Mesendoderm (in vitro differentiated cells): ENCODE data around the gene RAB5IF.
"Not testable (repeated sequence)": the region's sequence is repeated elsewhere in the genome, so short reads cannot be mapped to it uniquely, and the experiment has no call there.

Experiments used
- DNase-seq: peaks from one replicate; pipeline ENCODE4 v3.0.0; 2013
- H2AK5ac ChIP-seq: 2 replicates; pipeline ENCODE4 v1.6.1; 2013; ENCODE audit warnings: low read length, inconsistent platforms
- H2BK120ac ChIP-seq: 2 replicates; pipeline ENCODE4 v1.6.1; 2013; ENCODE audit warnings: low read depth, mild to moderate bottlenecking, low read length, moderate library complexity, mixed read lengths
- H2BK15ac ChIP-seq: replicated peaks from 2 replicates; pipeline ENCODE4 v1.6.1; 2013; ENCODE audit warnings: low read depth, mild to moderate bottlenecking, moderate library complexity
- H2BK5ac ChIP-seq: 2 replicates; pipeline ENCODE4 v1.6.1; 2013; ENCODE audit warnings: low read length, inconsistent platforms
- H3K18ac ChIP-seq: 2 replicates; pipeline ENCODE4 v1.6.1; 2013; ENCODE audit warnings: mild to moderate bottlenecking, low read length, mixed read lengths
- H3K23ac ChIP-seq: one replicate; pipeline ENCODE4 v1.6.1; 2013; ENCODE audit warnings: low read length
- H3K27ac ChIP-seq: 2 replicates; pipeline ENCODE4 v1.5.1; 2013; ENCODE audit warnings: low read depth, mild to moderate bottlenecking, inconsistent platforms, low read length, moderate library complexity
- H3K27me3 ChIP-seq: 2 replicates; pipeline ENCODE4 v1.6.1; 2013; ENCODE audit warnings: low read length, control low read depth, mild to moderate bottlenecking, inconsistent platforms; ENCODE audit not compliant: insufficient read depth, poor library complexity
- H3K36me3 ChIP-seq: 2 replicates; pipeline ENCODE4 v1.6.1; 2013; ENCODE audit warnings: low read length, inconsistent platforms; ENCODE audit not compliant: control insufficient read depth, insufficient read depth
- H3K4ac ChIP-seq: one replicate; pipeline ENCODE4 v1.6.1; 2013; ENCODE audit warnings: low read depth, mild to moderate bottlenecking, low read length, moderate library complexity
- H3K4me1 ChIP-seq: 2 replicates; pipeline ENCODE4 v1.6.1; 2013; ENCODE audit warnings: low read depth, low read length, inconsistent platforms; ENCODE audit not compliant: control insufficient read depth
- H3K4me2 ChIP-seq: 2 replicates; pipeline ENCODE4 v1.6.1; 2013; ENCODE audit warnings: low read length
- H3K4me3 ChIP-seq: 2 replicates; pipeline ENCODE4 v1.5.1; 2013; ENCODE audit warnings: mild to moderate bottlenecking, low read length
- H3K56ac ChIP-seq: one replicate; pipeline ENCODE4 v1.6.1; 2013; ENCODE audit warnings: low read length
- H3K79me1 ChIP-seq: 2 replicates; pipeline ENCODE4 v1.6.1; 2013; ENCODE audit warnings: low read length, inconsistent platforms
- H3K79me2 ChIP-seq: 2 replicates; pipeline ENCODE4 v1.6.1; 2013; ENCODE audit warnings: mild to moderate bottlenecking, low read length; ENCODE audit not compliant: control insufficient read depth, insufficient read depth
- H3K9ac ChIP-seq: 2 replicates; pipeline ENCODE4 v1.6.1; 2013; ENCODE audit warnings: low read length, inconsistent platforms
- H4K5ac ChIP-seq: one replicate; pipeline ENCODE4 v1.6.1; 2013; ENCODE audit warnings: low read length
- H4K8ac ChIP-seq: one replicate; pipeline ENCODE4 v1.6.1; 2013; ENCODE audit warnings: low read depth, mild to moderate bottlenecking, control low read depth, low read length, moderate library complexity
- WGBS: extraction: QIAGEN DNeasy Blood & Tissue Kit; methylation state at CpG from one replicate; pipeline ENCODE4 v1.1.7; 2013; ENCODE audit warnings: low lambda C conversion rate, missing lambda C conversion rate; ENCODE audit not compliant: insufficient coverage; ENCODE audit errors: extremely low coverage; 5-methylcytosine and 5-hydroxymethylcytosine counted together

The RAB5IF gene

GRCh38 chr20:36632487-36633284, 27.1 kb downstream of the RAB5IF start:
- H3K36me3 ChIP-seq, result no peaks in the 10 kb centered on the region
- no peak overlapping the region for H2BK15ac ChIP-seq
- no peak overlapping the region for H3K4me2 ChIP-seq
- no CpG with 5 or more reads among the region's 14 CpGs for WGBS
- H3K56ac ChIP-seq, result peak overlapping the region; percentile 34
- no peak overlapping the region for H3K18ac ChIP-seq
- H3K79me1 ChIP-seq, result no peaks in the 10 kb centered on the region
- DNase-seq, result peak; percentile 86
- no peak overlapping the region for H3K9ac ChIP-seq
- no peak overlapping the region for H2BK120ac ChIP-seq
- H4K5ac ChIP-seq, result no peak overlapping the region
- H2BK5ac ChIP-seq, result no peak overlapping the region
- no peaks in the 10 kb centered on the region for H3K79me2 ChIP-seq
- no peak overlapping the region for H3K4me3 ChIP-seq
- H4K8ac ChIP-seq, result no peak overlapping the region
- H3K4me1 ChIP-seq, result no peaks in the 10 kb centered on the region
- H2AK5ac ChIP-seq, result no peak overlapping the region
- no peaks in the 10 kb centered on the region for H3K27me3 ChIP-seq
- no peak overlapping the region for H3K23ac ChIP-seq
- no peak overlapping the region for H3K4ac ChIP-seq
- no peak overlapping the region for H3K27ac ChIP-seq

GRCh38 chr20:36633285-36633772, 27.8 kb downstream of the RAB5IF start:
- H2AK5ac ChIP-seq, result no peak overlapping the region
- WGBS, result no CpG with 5 or more reads among the region's 9 CpGs
- DNase-seq, result no peak
- H3K4me2 ChIP-seq, result no peak overlapping the region
- H4K5ac ChIP-seq, result no peak overlapping the region
- H3K9ac ChIP-seq, result no peak overlapping the region
- H3K18ac ChIP-seq, result no peak overlapping the region
- no peaks in the 10 kb centered on the region for H3K36me3 ChIP-seq
- no peak overlapping the region for H3K23ac ChIP-seq
- H3K4ac ChIP-seq, result no peak overlapping the region
- H2BK120ac ChIP-seq, result no peak overlapping the region
- no peaks in the 10 kb centered on the region for H3K27me3 ChIP-seq
- H3K56ac ChIP-seq, result no peak overlapping the region
- H3K27ac ChIP-seq, result no peak overlapping the region
- no peak overlapping the region for H3K4me3 ChIP-seq
- H3K79me2 ChIP-seq, result no peaks in the 10 kb centered on the region
- H2BK5ac ChIP-seq, result no peak overlapping the region
- no peaks in the 10 kb centered on the region for H3K79me1 ChIP-seq
- no peak overlapping the region for H4K8ac ChIP-seq
- H2BK15ac ChIP-seq, result no peak overlapping the region
- H3K4me1 ChIP-seq, result no peaks in the 10 kb centered on the region

DNA sequence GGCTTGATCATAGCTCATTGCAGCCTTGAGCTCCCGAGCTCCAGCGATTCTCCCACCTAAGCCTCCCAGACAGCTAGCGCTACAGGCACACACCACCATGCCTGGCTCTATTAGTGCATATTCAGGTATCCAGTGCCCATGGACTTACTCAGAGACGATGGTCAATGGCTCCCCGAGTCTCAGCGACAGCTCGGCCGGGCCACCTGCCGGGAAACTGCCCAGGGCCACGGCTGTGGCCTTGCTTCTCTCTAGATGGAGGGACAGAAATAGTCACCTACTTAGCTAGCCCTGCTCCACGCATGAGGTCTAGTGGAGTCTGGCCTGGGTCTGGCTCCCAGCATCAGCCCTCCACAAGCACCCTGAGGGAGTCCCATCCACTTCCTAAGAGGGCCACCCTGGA, 28.8 kb downstream of the RAB5IF start:
- no peaks in the 10 kb centered on the region for H3K79me1 ChIP-seq
- no peak overlapping the region for H3K18ac ChIP-seq
- no peak overlapping the region for H2BK15ac ChIP-seq
- no peaks in the 10 kb centered on the region for H3K36me3 ChIP-seq
- no peak overlapping the region for H3K56ac ChIP-seq
- no peak overlapping the region for H3K4ac ChIP-seq
- H2AK5ac ChIP-seq, result no peak overlapping the region
- H4K8ac ChIP-seq, result no peak overlapping the region
- H3K4me1 ChIP-seq, result no peaks in the 10 kb centered on the region
- no peaks in the 10 kb centered on the region for H3K79me2 ChIP-seq
- no peak overlapping the region for H2BK5ac ChIP-seq
- DNase-seq, result no peak
- no peak overlapping the region for H3K4me2 ChIP-seq
- H3K23ac ChIP-seq, result no peak overlapping the region
- H2BK120ac ChIP-seq, result no peak overlapping the region
- no peak overlapping the region for H3K27ac ChIP-seq
- no peaks in the 10 kb centered on the region for H3K27me3 ChIP-seq
- H3K9ac ChIP-seq, result no peak overlapping the region
- H4K5ac ChIP-seq, result no peak overlapping the region
- no peak overlapping the region for H3K4me3 ChIP-seq
- no CpG with 5 or more reads among the region's 11 CpGs for WGBS

- DNase-seq, H3K4me2 ChIP-seq, H2BK5ac ChIP-seq, H3K27ac ChIP-seq, H4K8ac ChIP-seq, H4K5ac ChIP-seq, H3K79me1 ChIP-seq, H2BK15ac ChIP-seq, H2BK120ac ChIP-seq, H3K9ac ChIP-seq, H3K27me3 ChIP-seq, H3K4me1 ChIP-seq, H3K4ac ChIP-seq, H3K79me2 ChIP-seq, H3K36me3 ChIP-seq, H3K4me3 ChIP-seq, H3K23ac ChIP-seq, H2AK5ac ChIP-seq, H3K18ac ChIP-seq, H3K56ac ChIP-seq: not testable (repeated sequence)
- WGBS, result no CpG with 5 or more reads among the region's 12 CpGs
These were observed 33.4 kb downstream of the RAB5IF start for GRCh38 chr20:36638876-36639400.

DNA sequence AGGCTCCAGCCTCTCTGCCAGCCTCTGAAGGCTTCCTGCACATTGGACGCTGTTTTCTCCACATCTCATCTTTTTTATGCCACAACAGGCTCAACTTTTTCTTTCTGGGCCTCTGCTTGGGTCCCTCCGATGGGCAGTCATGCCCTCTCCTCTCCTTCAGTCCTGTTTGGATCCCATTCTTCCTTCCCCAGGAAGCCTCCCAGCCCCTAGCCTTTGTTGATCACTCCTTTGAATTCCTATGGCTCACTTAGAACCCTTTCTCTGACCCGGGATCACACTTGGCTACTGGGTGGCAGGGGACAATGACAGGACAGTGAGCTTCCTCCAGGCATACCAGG, 35.9 kb downstream of the RAB5IF start:
- no peak overlapping the region for H3K27ac ChIP-seq

More for the DNA sequence above, 35.9 kb downstream of the RAB5IF start:
- H3K4ac ChIP-seq, result no peak overlapping the region
- H3K36me3 ChIP-seq, result no peaks in the 10 kb centered on the region
- no peaks in the 10 kb centered on the region for H3K4me1 ChIP-seq
- no CpG with 5 or more reads among the region's 3 CpGs for WGBS
- no peaks in the 10 kb centered on the region for H3K79me2 ChIP-seq
- no peak overlapping the region for H3K4me2 ChIP-seq
- H3K27me3 ChIP-seq, result no peaks in the 10 kb centered on the region
- no peak overlapping the region for H4K5ac ChIP-seq
- no peak overlapping the region for H2BK120ac ChIP-seq
- no peak overlapping the region for H4K8ac ChIP-seq
- no peak overlapping the region for H2BK15ac ChIP-seq
- no peak for DNase-seq
- no peak overlapping the region for H3K4me3 ChIP-seq
- no peak overlapping the region for H2AK5ac ChIP-seq
- no peak overlapping the region for H3K9ac ChIP-seq
- no peak overlapping the region for H3K23ac ChIP-seq
- H3K18ac ChIP-seq, result no peak overlapping the region
- H3K79me1 ChIP-seq, result no peaks in the 10 kb centered on the region
- no peak overlapping the region for H3K56ac ChIP-seq
- H2BK5ac ChIP-seq, result no peak overlapping the region
